DND-41 (cell line): Measurements from ENCODE around the gene IL18RAP.

Source experiments
- ATAC-seq: fragments of 200-7000 bp; cut with Tn5 transposase; 3 replicates; pipeline ENCODE4 v1.9.1; 2021; ENCODE audit warnings: low read depth; ENCODE audit not compliant: insufficient read depth
- DNase-seq: peaks from one replicate; pipeline ENCODE4 v3.0.0-alpha.2; 2020
- H2AFZ ChIP-seq: 2 replicates; pipeline ENCODE4 v1.6.0; 2012; ENCODE audit warnings: low read depth, low read length
- H3K27ac ChIP-seq: 2 replicates; pipeline ENCODE4 v1.5.1; 2012; ENCODE audit warnings: low read length, inconsistent platforms
- H3K27me3 ChIP-seq: fragments of 200-600 bp; sonication (generic); 2 replicates; pipeline ENCODE4 v1.6.0; 2012; ENCODE audit warnings: low read length, mild to moderate bottlenecking, inconsistent platforms; ENCODE audit not compliant: insufficient read depth, poor library complexity
- H3K36me3 ChIP-seq: 2 replicates; pipeline ENCODE4 v1.5.1; 2012; ENCODE audit warnings: low read length, inconsistent platforms; ENCODE audit not compliant: insufficient read depth
- H3K4me1 ChIP-seq: 2 replicates; pipeline ENCODE4 v1.5.1; 2012; ENCODE audit warnings: mild to moderate bottlenecking, low read length; ENCODE audit not compliant: insufficient read depth
- H3K4me2 ChIP-seq: 2 replicates; pipeline ENCODE4 v1.6.0; 2012; ENCODE audit warnings: mild to moderate bottlenecking, moderate library complexity, low read length, inconsistent platforms; ENCODE audit not compliant: insufficient read depth
- H3K4me3 ChIP-seq, 2 experiments: fragments of 200-600 bp in 1 of 2; shearing (Covaris generic) in 1 of 2; 2 replicates each; pipeline ENCODE4 v1.5.1; 2012 to 2016; ENCODE audit warnings: inconsistent platforms in 2 of 2, low read length in 2 of 2, mild to moderate bottlenecking in 2 of 2, low read depth in 1 of 2, moderate library complexity in 1 of 2
- H3K79me2 ChIP-seq: 2 replicates; pipeline ENCODE4 v1.6.0; 2012; ENCODE audit warnings: low read length, inconsistent platforms; ENCODE audit not compliant: insufficient read depth
- H3K9ac ChIP-seq: 2 replicates; pipeline ENCODE4 v1.6.0; 2012; ENCODE audit warnings: low read depth, mild to moderate bottlenecking, inconsistent platforms, low read length, moderate library complexity
- H3K9me3 ChIP-seq: 2 replicates; pipeline ENCODE4 v1.5.1; 2012; ENCODE audit warnings: low read length, moderate library complexity, mild to moderate bottlenecking, inconsistent platforms; ENCODE audit not compliant: insufficient read depth, severe bottlenecking
- H4K20me1 ChIP-seq: 2 replicates; pipeline ENCODE4 v1.6.0; 2012; ENCODE audit warnings: low read length; ENCODE audit not compliant: insufficient read depth
- CTCF ChIP-seq: IDR thresholded peaks from 2 replicates; pipeline ENCODE4 v1.5.1; 2012; ENCODE audit warnings: borderline replicate concordance, low read length, moderate library complexity, mild to moderate bottlenecking; ENCODE audit not compliant: poor library complexity, severe bottlenecking; ENCODE audit errors: extremely low read depth
- EZH2 ChIP-seq: IDR thresholded peaks from 3 replicates; pipeline ENCODE4 v1.6.1; 2012; ENCODE audit warnings: borderline replicate concordance, low read depth, mild to moderate bottlenecking, moderate library complexity, low read length, inconsistent platforms; ENCODE audit not compliant: severe bottlenecking

IL18RAP gene

GRCh38 chr2:102492006-102492405 is 69.0 kb downstream of the IL18RAP start:
- Histone ChIP-seq H3K79me2 (no peaks in the 10 kb centered on the region), H2AFZ (no peak overlapping the region), H3K4me2 (no peak overlapping the region), H3K27ac (no peak overlapping the region), H3K9me3 (no peaks in the 10 kb centered on the region), H3K9ac (no peak overlapping the region), H3K36me3 (no peaks in the 10 kb centered on the region), H3K4me1 (no peaks in the 10 kb centered on the region), H4K20me1 (no peaks in the 10 kb centered on the region), H3K4me3 (no peak overlapping the region), H3K27me3 (peaks cover 2% of the 10 kb centered on the region)
- TF ChIP-seq CTCF: no peak
- no peak for TF ChIP-seq EZH2
- DNase-seq (no peak), ATAC-seq (no peak)

GRCh38 chr2:102494570-102494969 is 71.6 kb downstream of the IL18RAP start:
- Histone ChIP-seq H3K36me3 (no peaks in the 10 kb centered on the region), H3K9ac (no peak overlapping the region), H3K4me3 (no peak overlapping the region), H4K20me1 (no peaks in the 10 kb centered on the region), H3K4me1 (no peaks in the 10 kb centered on the region), H3K79me2 (no peaks in the 10 kb centered on the region), H2AFZ (no peak overlapping the region), H3K27me3 (peaks cover 3% of the 10 kb centered on the region), H3K9me3 (no peaks in the 10 kb centered on the region), H3K4me2 (no peak overlapping the region), H3K27ac (no peak overlapping the region)
- DNase-seq (no peak), ATAC-seq (no peak)
- TF ChIP-seq CTCF: no peak
- no peak for TF ChIP-seq EZH2

GRCh38 chr2:102498414-102498813 is 75.5 kb downstream of the IL18RAP start:
- no peak for TF ChIP-seq EZH2
- no peak for TF ChIP-seq CTCF
- no peak overlapping the region for H3K9ac ChIP-seq
- ATAC-seq: no peak
- H3K4me3 ChIP-seq: no peak overlapping the region
- H3K9me3 ChIP-seq: no peaks in the 10 kb centered on the region
- H3K4me2 ChIP-seq: no peak overlapping the region
- no peak overlapping the region for H3K27ac ChIP-seq
- no peaks in the 10 kb centered on the region for H3K79me2 ChIP-seq
- no peaks in the 10 kb centered on the region for H3K4me1 ChIP-seq
- H3K27me3 ChIP-seq: peaks cover 3% of the 10 kb centered on the region
- no peaks in the 10 kb centered on the region for H4K20me1 ChIP-seq
- H2AFZ ChIP-seq: no peak overlapping the region
- H3K36me3 ChIP-seq: no peaks in the 10 kb centered on the region
- DNase-seq: no peak

- ATAC-seq (no peak), DNase-seq (no peak)
- Histone ChIP-seq H3K4me1 (no peaks in the 10 kb centered on the region), H2AFZ (no peak overlapping the region), H3K27me3 (peaks cover 3% of the 10 kb centered on the region), H3K4me3 (no peak overlapping the region), H3K36me3 (no peaks in the 10 kb centered on the region), H3K9me3 (no peaks in the 10 kb centered on the region), H3K9ac (no peak overlapping the region), H3K4me2 (no peak overlapping the region), H3K79me2 (no peaks in the 10 kb centered on the region), H3K27ac (no peak overlapping the region), H4K20me1 (no peaks in the 10 kb centered on the region)
- TF ChIP-seq EZH2 (no peak), CTCF (no peak)
Measured at GRCh38 chr2:102499558-102499957, 76.6 kb downstream of the IL18RAP start.
